DOHH2 (cell line): ENCODE data around the gene CDC25B.

ENCODE experiments used
- H3F3A ChIP-seq: fragments of 200-600 bp; sonication (generic), shearing (Covaris generic); 2 replicates; pipeline ENCODE4 v1.6.0; 2016; ENCODE audit warnings: antibody characterized with exemption, mild to moderate bottlenecking; ENCODE audit not compliant: control insufficient read depth, insufficient read depth
- H3K27ac ChIP-seq: fragments of 200-600 bp; sonication (generic); 2 replicates; pipeline ENCODE4 v1.5.1; 2014; ENCODE audit warnings: low read depth, mild to moderate bottlenecking, low read length, moderate library complexity
- H3K27me3 ChIP-seq: fragments of 200-600 bp; sonication (generic); 2 replicates; pipeline ENCODE4 v1.6.1; 2014; ENCODE audit warnings: mild to moderate bottlenecking, low read length, mixed read lengths; ENCODE audit not compliant: control insufficient read depth
- H3K36me3 ChIP-seq: fragments of 200-600 bp; sonication (generic); 2 replicates; pipeline ENCODE4 v1.6.1; 2014; ENCODE audit warnings: mild to moderate bottlenecking, low read length, moderate library complexity, mixed read lengths; ENCODE audit not compliant: control insufficient read depth
- H3K4me1 ChIP-seq: fragments of 200-600 bp; sonication (generic); 2 replicates; pipeline ENCODE4 v1.6.1; 2014; ENCODE audit warnings: mild to moderate bottlenecking, low read length, mixed read lengths; ENCODE audit not compliant: control insufficient read depth
- H3K4me2 ChIP-seq: fragments of 200-600 bp; sonication (generic); 2 replicates; pipeline ENCODE4 v1.6.0; 2014; ENCODE audit warnings: mild to moderate bottlenecking, low read length, moderate library complexity
- H3K4me3 ChIP-seq: fragments of 200-600 bp; sonication (generic); 2 replicates; pipeline ENCODE4 v1.5.1; 2014; ENCODE audit warnings: mild to moderate bottlenecking, low read length, mixed read lengths
- H3K79me2 ChIP-seq: fragments of 200-600 bp; sonication (generic); 2 replicates; pipeline ENCODE4 v1.6.1; 2014; ENCODE audit warnings: mild to moderate bottlenecking, low read length, mixed read lengths; ENCODE audit not compliant: control insufficient read depth
- H3K9me2 ChIP-seq: fragments of 200-600 bp; sonication (generic); replicated peaks from 2 replicates; pipeline ENCODE4 v1.6.1; 2014; ENCODE audit warnings: mild to moderate bottlenecking, low read length, mixed read lengths; ENCODE audit not compliant: control insufficient read depth
- H3K9me3 ChIP-seq: fragments of 200-600 bp; sonication (generic); 2 replicates; pipeline ENCODE4 v1.6.1; 2014; ENCODE audit warnings: antibody characterized with exemption, low read length, mixed read lengths; ENCODE audit not compliant: control insufficient read depth, insufficient read depth
- H4K20me1 ChIP-seq: fragments of 200-600 bp; sonication (generic); 2 replicates; pipeline ENCODE4 v1.6.0; 2014; ENCODE audit warnings: low read depth, mild to moderate bottlenecking, antibody characterized with exemption, low read length, moderate library complexity; ENCODE audit not compliant: control insufficient read depth, insufficient read depth
- EZH2phosphoT487 ChIP-seq: fragments of 200-600 bp; sonication (generic); IDR thresholded peaks from 2 replicates; pipeline ENCODE4 v1.6.1; 2017; ENCODE audit warnings: borderline replicate concordance, mild to moderate bottlenecking, antibody characterized with exemption, low read length, moderate library complexity, mixed read lengths
- TF ChIP-seq, protein P1 (sequence below): fragments of 200-600 bp; sonication (generic); IDR thresholded peaks from one replicate; pipeline ENCODE4 v1.5.1; 2014; ENCODE audit warnings: antibody characterized with exemption, mild to moderate bottlenecking, low read depth, low read length; ENCODE audit not compliant: poor library complexity, severe bottlenecking

CDC25B gene

DNA sequence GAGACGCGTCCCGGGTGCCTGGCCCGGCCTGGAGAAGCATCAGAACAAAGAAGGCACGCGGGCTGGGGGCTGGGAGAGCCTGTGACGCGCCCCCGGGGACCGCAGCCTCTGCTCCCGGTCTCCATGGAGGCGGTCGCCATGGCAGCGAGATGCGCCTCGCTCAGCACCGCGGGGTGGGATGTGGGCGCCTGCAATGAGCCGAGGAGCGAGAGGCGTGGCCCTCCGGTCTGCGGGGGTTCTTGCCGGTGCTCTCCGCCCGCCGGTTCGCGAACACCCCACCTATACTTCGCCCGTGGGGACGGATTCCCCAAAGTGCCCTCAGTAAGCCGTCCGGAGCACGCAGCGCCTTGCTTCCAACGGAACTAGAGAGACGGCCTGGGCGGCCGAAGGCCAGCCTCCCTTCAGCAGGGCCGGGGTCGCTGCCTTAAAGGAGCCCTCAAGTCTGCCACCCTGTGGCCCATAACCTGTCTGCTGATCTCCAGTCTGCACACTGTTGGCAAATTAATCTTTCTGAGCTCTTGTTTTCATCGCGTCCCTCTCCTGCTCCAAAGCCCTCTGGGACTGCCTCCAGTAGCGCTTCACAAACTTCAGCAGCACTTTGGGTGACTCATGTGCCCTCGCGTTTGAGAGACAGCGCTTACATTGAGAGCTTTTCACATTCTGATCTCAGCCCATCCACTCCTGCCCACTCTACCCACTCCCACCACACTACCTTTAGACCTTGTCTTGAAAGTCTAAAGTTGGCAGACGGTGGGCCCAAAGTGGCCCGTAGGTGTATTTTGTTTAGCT is 27.6 kb upstream of the CDC25B start:
- Histone ChIP-seq H3K4me1 (peaks cover 29% of the 10 kb centered on the region), H3K4me3 (peak overlapping the region; percentile 99), H3K9me2 (no peaks in the 10 kb centered on the region), H3K27me3 (no peaks in the 10 kb centered on the region), H3F3A (peaks cover 5% of the 10 kb centered on the region), H3K4me2 (peak overlapping the region; percentile 100), H3K36me3 (peaks cover 6% of the 10 kb centered on the region), H3K27ac (peak overlapping the region; percentile 47), H3K79me2 (peaks cover 40% of the 10 kb centered on the region), H3K9me3 (no peaks in the 10 kb centered on the region), H4K20me1 (peaks cover 8% of the 10 kb centered on the region; the same call in 1 of the 2 replicates)
- TF ChIP-seq EZH2phosphoT487: no peak
- TF ChIP-seq, protein P1, sequence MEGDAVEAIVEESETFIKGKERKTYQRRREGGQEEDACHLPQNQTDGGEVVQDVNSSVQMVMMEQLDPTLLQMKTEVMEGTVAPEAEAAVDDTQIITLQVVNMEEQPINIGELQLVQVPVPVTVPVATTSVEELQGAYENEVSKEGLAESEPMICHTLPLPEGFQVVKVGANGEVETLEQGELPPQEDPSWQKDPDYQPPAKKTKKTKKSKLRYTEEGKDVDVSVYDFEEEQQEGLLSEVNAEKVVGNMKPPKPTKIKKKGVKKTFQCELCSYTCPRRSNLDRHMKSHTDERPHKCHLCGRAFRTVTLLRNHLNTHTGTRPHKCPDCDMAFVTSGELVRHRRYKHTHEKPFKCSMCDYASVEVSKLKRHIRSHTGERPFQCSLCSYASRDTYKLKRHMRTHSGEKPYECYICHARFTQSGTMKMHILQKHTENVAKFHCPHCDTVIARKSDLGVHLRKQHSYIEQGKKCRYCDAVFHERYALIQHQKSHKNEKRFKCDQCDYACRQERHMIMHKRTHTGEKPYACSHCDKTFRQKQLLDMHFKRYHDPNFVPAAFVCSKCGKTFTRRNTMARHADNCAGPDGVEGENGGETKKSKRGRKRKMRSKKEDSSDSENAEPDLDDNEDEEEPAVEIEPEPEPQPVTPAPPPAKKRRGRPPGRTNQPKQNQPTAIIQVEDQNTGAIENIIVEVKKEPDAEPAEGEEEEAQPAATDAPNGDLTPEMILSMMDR: peak; percentile 74

GRCh38 chr20:3771552-3772058 is 24.5 kb upstream of the CDC25B start:
- Histone ChIP-seq H3K9me2 (no peaks in the 10 kb centered on the region), H3F3A (peaks cover 5% of the 10 kb centered on the region), H3K27me3 (no peaks in the 10 kb centered on the region), H3K36me3 (no peaks in the 10 kb centered on the region; the same call in 1 of the 2 replicates), H3K9me3 (no peaks in the 10 kb centered on the region), H3K4me1 (peaks cover 12% of the 10 kb centered on the region), H3K27ac (no peak overlapping the region), H3K4me3 (no peak overlapping the region), H4K20me1 (peaks cover 4% of the 10 kb centered on the region; the same call in 1 of the 2 replicates), H3K4me2 (no peak overlapping the region), H3K79me2 (peaks cover 9% of the 10 kb centered on the region)
- no peak for TF ChIP-seq EZH2phosphoT487
- TF ChIP-seq, protein P1: no peak

DNA sequence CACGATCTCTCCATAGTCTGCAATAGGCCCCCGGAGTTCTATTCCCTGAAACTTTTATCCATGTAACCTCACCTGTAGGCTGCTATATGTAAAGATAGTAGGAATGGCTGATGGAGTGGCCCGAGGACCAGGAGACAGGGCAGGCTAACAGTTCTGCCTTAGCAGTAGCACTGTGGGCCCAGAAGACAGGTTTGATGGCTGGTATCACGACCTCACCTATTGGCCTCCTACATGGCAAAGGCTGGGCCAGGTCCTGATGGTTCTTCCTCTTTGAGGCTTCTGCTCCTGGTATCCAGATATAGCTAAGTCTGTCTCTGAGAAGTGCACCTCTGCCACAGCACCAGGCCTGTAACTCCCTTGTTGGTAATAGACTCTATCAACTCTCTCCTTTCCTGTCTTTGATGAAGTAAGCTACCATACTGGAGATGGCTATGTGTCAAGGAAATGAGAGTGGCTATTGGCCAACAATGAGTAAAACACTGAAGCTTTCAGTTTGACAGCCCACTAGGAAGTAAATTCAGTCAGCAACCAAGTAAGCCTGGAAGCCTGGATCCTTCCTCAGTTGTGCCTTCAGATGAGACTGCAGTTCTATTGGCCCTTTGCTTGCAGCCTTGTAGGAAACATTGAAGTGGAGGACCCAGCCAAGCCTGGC is 20.5 kb upstream of the CDC25B start:
- Histone ChIP-seq H4K20me1 (no peaks in the 10 kb centered on the region), H3K4me2 (no peak overlapping the region), H3K27ac (no peak overlapping the region), H3K36me3 (no peaks in the 10 kb centered on the region), H3K9me2 (no peaks in the 10 kb centered on the region), H3K4me3 (no peak overlapping the region), H3K9me3 (no peaks in the 10 kb centered on the region), H3K27me3 (peaks cover 24% of the 10 kb centered on the region), H3F3A (no peaks in the 10 kb centered on the region), H3K4me1 (peaks cover 31% of the 10 kb centered on the region), H3K79me2 (no peaks in the 10 kb centered on the region)
- no peak for TF ChIP-seq EZH2phosphoT487
- TF ChIP-seq, protein P1: no peak
